Measurements from ENCODE around the gene MRPS31. TPM values are rescaled to one million over a fixed set of nuclear protein-coding genes. Genes with fewer than 3 reads are reported as not detected.

The MRPS31 gene
- polyA plus RNA-seq, 1 of the 3 experiments (the other 2 are of a cell fraction), result 13.3 TPM

DNA sequence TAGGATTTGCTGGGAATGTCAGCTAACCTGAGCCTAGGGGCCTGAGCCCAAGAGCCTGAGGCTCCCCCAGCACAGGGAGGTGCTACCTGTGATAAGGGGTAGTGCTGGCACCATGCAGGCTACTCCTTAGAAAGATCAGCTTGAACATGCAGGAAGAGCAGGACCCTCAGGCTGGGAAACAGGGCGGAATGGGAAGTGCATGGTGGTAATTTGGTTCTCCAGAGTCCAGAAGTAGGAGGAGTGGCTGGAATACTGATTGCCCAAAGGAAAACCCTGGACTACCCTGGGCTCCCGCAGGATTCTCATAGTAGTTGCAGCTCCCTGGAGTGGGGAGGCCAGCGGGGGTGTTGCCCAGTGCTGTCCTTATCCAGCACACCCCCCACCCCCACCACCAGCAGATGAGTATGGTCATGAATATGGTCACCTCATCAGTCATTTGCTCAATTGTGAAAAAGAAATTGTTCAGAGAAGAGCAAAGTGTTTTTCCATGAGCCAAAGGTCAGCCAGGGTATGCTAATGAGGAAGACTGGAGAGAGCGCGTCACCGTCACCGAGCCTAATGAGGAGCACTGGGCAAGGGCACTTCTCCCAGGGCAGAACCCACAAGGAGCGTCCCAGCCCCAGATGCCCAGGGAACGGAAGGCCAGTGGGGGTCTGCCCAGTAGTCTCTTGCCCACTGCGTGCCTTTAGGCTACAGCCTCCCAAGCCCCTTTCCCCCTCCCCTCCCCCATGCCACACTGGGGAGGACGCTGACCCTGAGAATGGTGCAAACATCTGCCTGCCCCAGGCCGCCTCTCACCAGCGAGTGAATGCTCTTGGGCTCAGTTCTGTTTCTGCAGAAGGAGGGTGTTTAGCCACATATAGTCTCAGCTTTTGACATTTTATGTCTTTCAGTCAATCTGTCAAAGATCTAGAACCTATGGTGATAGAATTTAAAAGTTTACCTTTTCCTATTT is 23.7 kb upstream of the MRPS31 start:
- ChIA-PET POLR2A (no interaction called here), CTCF (no interaction called here)
- Histone ChIP-seq H3K4me3 (ENCODE audit: low read depth in 2 of 2, low read length in 1 of 2) (no peak overlapping the region), H3K9ac (no peak overlapping the region), H3K36me3 (replicated peaks in 1 of 2; ENCODE audit: control insufficient read depth in 1 of 2, insufficient read depth in 2 of 2, low read length in 1 of 2) (peaks cover 11 to 34% of the 10 kb centered on the region in 2 experiments), H3K4me2 (no peak overlapping the region), H3K9me2 (no peaks in the 10 kb centered on the region), H3K27me3 (ENCODE audit: insufficient read depth) (no peaks in the 10 kb centered on the region), H2AFZ (ENCODE audit: low read depth) (no peak overlapping the region), H3K79me2 (ENCODE audit: insufficient read depth) (peaks cover 25% of the 10 kb centered on the region), H3F3A (replicated peaks; ENCODE audit: insufficient read depth) (no peaks in the 10 kb centered on the region), H3K27ac (ENCODE audit: low read depth in 2 of 2, low read length in 1 of 2) (no peak overlapping the region), H3K9me3 (no peaks in the 10 kb centered on the region), H3K4me1 (ENCODE audit: control insufficient read depth in 1 of 2, insufficient read depth in 2 of 2, low read depth in 1 of 2, low read length in 1 of 2) (peaks cover 0 to 13% of the 10 kb centered on the region in 2 experiments; a peak in 1 of 4 replicates), H4K20me1 (ENCODE audit: insufficient read depth) (no peaks in the 10 kb centered on the region)
- DNase-seq, result no peak
- WGBS (ENCODE audit: low lambda C conversion rate), result 88% methylated on average over 10 of the region's 13 CpGs
- TF ChIP-seq FOXM1 (IDR thresholded peaks at IDR 0.05; ENCODE audit: low read depth) (no peak), GABPA (IDR thresholded peaks at IDR 0.05; ENCODE audit: low read depth) (no peak), MXI1 (IDR thresholded peaks at IDR 0.05; ENCODE audit: low read depth, low read length) (no peak), JUND (IDR thresholded peaks at IDR 0.05) (no peak), ELF1 (IDR thresholded peaks at IDR 0.05) (no peak), ZBTB33 (IDR thresholded peaks at IDR 0.05; ENCODE audit: borderline replicate concordance, low read depth) (no peak), FOSL2 (IDR thresholded peaks at IDR 0.05; ENCODE audit: borderline replicate concordance, low read depth) (no peak), TAF1 (IDR thresholded peaks at IDR 0.05; ENCODE audit: borderline replicate concordance, low read depth, low read length) (no peak), SMC3 (IDR thresholded peaks at IDR 0.05; ENCODE audit: low read depth, low read length) (no peak), EP300 (IDR thresholded peaks at IDR 0.05; ENCODE audit: borderline replicate concordance in 1 of 2, low read depth in 1 of 2, low read length in 1 of 2) (no peak), TEAD4 (IDR thresholded peaks at IDR 0.05; ENCODE audit: borderline replicate concordance, insufficient read depth) (no peak), TCF12 (IDR thresholded peaks at IDR 0.05) (no peak), NFIC (IDR thresholded peaks at IDR 0.05; ENCODE audit: borderline replicate concordance) (no peak)
- TF ChIP-seq, protein P1, sequence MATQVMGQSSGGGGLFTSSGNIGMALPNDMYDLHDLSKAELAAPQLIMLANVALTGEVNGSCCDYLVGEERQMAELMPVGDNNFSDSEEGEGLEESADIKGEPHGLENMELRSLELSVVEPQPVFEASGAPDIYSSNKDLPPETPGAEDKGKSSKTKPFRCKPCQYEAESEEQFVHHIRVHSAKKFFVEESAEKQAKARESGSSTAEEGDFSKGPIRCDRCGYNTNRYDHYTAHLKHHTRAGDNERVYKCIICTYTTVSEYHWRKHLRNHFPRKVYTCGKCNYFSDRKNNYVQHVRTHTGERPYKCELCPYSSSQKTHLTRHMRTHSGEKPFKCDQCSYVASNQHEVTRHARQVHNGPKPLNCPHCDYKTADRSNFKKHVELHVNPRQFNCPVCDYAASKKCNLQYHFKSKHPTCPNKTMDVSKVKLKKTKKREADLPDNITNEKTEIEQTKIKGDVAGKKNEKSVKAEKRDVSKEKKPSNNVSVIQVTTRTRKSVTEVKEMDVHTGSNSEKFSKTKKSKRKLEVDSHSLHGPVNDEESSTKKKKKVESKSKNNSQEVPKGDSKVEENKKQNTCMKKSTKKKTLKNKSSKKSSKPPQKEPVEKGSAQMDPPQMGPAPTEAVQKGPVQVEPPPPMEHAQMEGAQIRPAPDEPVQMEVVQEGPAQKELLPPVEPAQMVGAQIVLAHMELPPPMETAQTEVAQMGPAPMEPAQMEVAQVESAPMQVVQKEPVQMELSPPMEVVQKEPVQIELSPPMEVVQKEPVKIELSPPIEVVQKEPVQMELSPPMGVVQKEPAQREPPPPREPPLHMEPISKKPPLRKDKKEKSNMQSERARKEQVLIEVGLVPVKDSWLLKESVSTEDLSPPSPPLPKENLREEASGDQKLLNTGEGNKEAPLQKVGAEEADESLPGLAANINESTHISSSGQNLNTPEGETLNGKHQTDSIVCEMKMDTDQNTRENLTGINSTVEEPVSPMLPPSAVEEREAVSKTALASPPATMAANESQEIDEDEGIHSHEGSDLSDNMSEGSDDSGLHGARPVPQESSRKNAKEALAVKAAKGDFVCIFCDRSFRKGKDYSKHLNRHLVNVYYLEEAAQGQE (IDR thresholded peaks at IDR 0.05; ENCODE audit: low read depth, low read length), result no peak
- TF ChIP-seq, protein P2, sequence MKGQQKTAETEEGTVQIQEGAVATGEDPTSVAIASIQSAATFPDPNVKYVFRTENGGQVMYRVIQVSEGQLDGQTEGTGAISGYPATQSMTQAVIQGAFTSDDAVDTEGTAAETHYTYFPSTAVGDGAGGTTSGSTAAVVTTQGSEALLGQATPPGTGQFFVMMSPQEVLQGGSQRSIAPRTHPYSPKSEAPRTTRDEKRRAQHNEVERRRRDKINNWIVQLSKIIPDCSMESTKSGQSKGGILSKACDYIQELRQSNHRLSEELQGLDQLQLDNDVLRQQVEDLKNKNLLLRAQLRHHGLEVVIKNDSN (IDR thresholded peaks at IDR 0.05; ENCODE audit: borderline replicate concordance, low read depth), result no peak
- TF ChIP-seq, protein P3, sequence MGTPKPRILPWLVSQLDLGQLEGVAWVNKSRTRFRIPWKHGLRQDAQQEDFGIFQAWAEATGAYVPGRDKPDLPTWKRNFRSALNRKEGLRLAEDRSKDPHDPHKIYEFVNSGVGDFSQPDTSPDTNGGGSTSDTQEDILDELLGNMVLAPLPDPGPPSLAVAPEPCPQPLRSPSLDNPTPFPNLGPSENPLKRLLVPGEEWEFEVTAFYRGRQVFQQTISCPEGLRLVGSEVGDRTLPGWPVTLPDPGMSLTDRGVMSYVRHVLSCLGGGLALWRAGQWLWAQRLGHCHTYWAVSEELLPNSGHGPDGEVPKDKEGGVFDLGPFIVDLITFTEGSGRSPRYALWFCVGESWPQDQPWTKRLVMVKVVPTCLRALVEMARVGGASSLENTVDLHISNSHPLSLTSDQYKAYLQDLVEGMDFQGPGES (IDR thresholded peaks at IDR 0.05; ENCODE audit: low read depth, low read length), result no peak
- TF ChIP-seq, protein P4, sequence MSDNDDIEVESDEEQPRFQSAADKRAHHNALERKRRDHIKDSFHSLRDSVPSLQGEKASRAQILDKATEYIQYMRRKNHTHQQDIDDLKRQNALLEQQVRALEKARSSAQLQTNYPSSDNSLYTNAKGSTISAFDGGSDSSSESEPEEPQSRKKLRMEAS (IDR thresholded peaks at IDR 0.05; ENCODE audit: low read depth), result no peak
